Vagina (tissue), 2 donors: ENCODE data around the gene GJC1. TPM values are rescaled to one million over a fixed set of nuclear protein-coding genes. Genes with fewer than 3 reads are reported as not detected.

ENCODE experiments used
- DNase-seq, 2 donors: peaks; one replicate each; pipeline ENCODE4 v3.0.0-alpha.2; 2017; ENCODE audit errors: extremely low spot score in 2 of 2
- H3K27ac ChIP-seq: fragments of 200-600 bp; sonication (generic); one replicate; pipeline ENCODE4 v1.5.1; 2019
- H3K27me3 ChIP-seq: fragments of 200-600 bp; sonication (generic); one replicate; pipeline ENCODE4 v1.5.1; 2019
- H3K36me3 ChIP-seq, 2 donors: fragments of 200-600 bp; sonication (generic); one replicate each; pipeline ENCODE4 v1.5.1; 2017 to 2019
- H3K4me1 ChIP-seq: fragments of 200-600 bp; sonication (generic); one replicate; pipeline ENCODE4 v1.5.1; 2019
- H3K4me3 ChIP-seq, 2 donors: fragments of 200-600 bp; sonication (generic); 1 replicate in 1 of 2; 2 replicates in 1 of 2; pipeline ENCODE4 v1.5.1; 2016 to 2019
- H3K9me3 ChIP-seq: fragments of 200-600 bp; sonication (generic); one replicate; pipeline ENCODE4 v1.5.1; 2019
- POLR2A ChIP-seq, 2 donors: fragments of 450-650 bp; IDR thresholded peaks; one replicate each; pipeline ENCODE4 v1.6.1; 2017; ENCODE audit warnings: antibody characterized with exemption in 2 of 2, mild to moderate bottlenecking in 2 of 2, moderate library complexity in 2 of 2
- POLR2AphosphoS5 ChIP-seq, 2 donors: sonication (generic); formaldehyde crosslinking; IDR thresholded peaks; one replicate each; pipeline ENCODE4 v1.9.0; 2017; ENCODE audit warnings: antibody characterized with exemption in 2 of 2, mild to moderate bottlenecking in 2 of 2, low read depth in 1 of 2; ENCODE audit not compliant: insufficient read depth in 1 of 2
- intact Hi-C: fragments of 100-400 bp; cut with DNase I; formaldehyde crosslinking; loops from one replicate; pipeline ENCODE4 v1.15.1; 2023
- total RNA-seq: library from RNA; depleted of rRNA; stranded (reverse); fragments of >200 nt; gene quantifications from one replicate; pipeline ENCODE4 v1.2.3, GENCODE V29; 2016
- TF ChIP-seq, protein P1 (sequence below), 3 experiments: fragments of 450-650 bp in 2 of 3; fragments of 200-600 bp in 1 of 3; sonication (generic) in 1 of 3; IDR thresholded peaks; one replicate each; pipeline ENCODE4 v1.5.1; 2017 to 2019; ENCODE audit warnings: antibody characterized with exemption in 3 of 3, mild to moderate bottlenecking in 2 of 3, moderate library complexity in 2 of 3

GJC1 gene
- total RNA-seq, 1 donor from 2014 or later: 10.1 TPM

DNA sequence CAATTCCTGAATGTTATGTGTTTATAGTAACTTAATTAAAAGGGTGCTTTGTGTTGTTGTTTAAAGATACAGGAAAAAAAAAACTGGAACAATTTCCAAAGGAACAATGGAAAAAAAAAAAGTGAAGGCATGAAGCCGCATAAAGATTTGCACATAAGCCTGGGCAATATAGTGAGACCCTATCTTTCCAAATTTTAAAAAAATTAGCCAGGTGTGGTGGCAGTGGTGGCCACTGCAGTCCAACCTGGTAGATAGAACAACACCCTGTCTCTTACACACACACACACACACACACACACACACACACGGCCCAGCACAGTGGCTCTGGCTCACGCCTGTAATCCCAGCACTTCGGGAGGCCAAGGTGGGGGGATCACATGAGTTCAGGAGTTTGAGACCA lies 21.9 kb downstream of the GJC1 start:
- no peak overlapping the region for H3K4me3 ChIP-seq
- TF ChIP-seq POLR2A (IDR thresholded peaks at IDR 0.05): no peak
- TF ChIP-seq POLR2AphosphoS5 (IDR thresholded peaks at IDR 0.05; ENCODE audit: insufficient read depth in 1 of 2, low read depth in 1 of 2): no peak
- TF ChIP-seq, protein P1, sequence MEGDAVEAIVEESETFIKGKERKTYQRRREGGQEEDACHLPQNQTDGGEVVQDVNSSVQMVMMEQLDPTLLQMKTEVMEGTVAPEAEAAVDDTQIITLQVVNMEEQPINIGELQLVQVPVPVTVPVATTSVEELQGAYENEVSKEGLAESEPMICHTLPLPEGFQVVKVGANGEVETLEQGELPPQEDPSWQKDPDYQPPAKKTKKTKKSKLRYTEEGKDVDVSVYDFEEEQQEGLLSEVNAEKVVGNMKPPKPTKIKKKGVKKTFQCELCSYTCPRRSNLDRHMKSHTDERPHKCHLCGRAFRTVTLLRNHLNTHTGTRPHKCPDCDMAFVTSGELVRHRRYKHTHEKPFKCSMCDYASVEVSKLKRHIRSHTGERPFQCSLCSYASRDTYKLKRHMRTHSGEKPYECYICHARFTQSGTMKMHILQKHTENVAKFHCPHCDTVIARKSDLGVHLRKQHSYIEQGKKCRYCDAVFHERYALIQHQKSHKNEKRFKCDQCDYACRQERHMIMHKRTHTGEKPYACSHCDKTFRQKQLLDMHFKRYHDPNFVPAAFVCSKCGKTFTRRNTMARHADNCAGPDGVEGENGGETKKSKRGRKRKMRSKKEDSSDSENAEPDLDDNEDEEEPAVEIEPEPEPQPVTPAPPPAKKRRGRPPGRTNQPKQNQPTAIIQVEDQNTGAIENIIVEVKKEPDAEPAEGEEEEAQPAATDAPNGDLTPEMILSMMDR (IDR thresholded peaks at IDR 0.05): no peak
- DNase-seq: no peak
- no peak overlapping the region for H3K27ac ChIP-seq
- H3K4me1 ChIP-seq: peaks cover 5% of the 10 kb centered on the region
- peaks cover 0 to 10% of the 10 kb centered on the region in 2 donors for H3K36me3 ChIP-seq
- no peaks in the 10 kb centered on the region for H3K9me3 ChIP-seq
- intact Hi-C loops: no loop called here
- H3K27me3 ChIP-seq: no peaks in the 10 kb centered on the region

GRCh38 chr17:44807817-44808155 lies 22.3 kb downstream of the GJC1 start:
- Histone ChIP-seq H3K27ac (no peak overlapping the region), H3K4me1 (peaks cover 5% of the 10 kb centered on the region), H3K27me3 (no peaks in the 10 kb centered on the region), H3K9me3 (no peaks in the 10 kb centered on the region), H3K36me3 (peaks cover 0 to 10% of the 10 kb centered on the region in 2 donors), H3K4me3 (no peak overlapping the region)
- TF ChIP-seq POLR2A (IDR thresholded peaks at IDR 0.05): no peak
- TF ChIP-seq, protein P1 (IDR thresholded peaks at IDR 0.05): no peak
- intact Hi-C loops: no loop called here
- no peak for DNase-seq

- no peak overlapping the region for H3K27ac ChIP-seq
- TF ChIP-seq, protein P1 (IDR thresholded peaks at IDR 0.05): no peak
- TF ChIP-seq POLR2AphosphoS5 (IDR thresholded peaks at IDR 0.05; ENCODE audit: insufficient read depth in 1 of 2, low read depth in 1 of 2): no peak
- TF ChIP-seq POLR2A (IDR thresholded peaks at IDR 0.05): no peak
- intact Hi-C loops: no loop called here
- no peak for DNase-seq
- peaks cover 0 to 10% of the 10 kb centered on the region in 2 donors for H3K36me3 ChIP-seq
- H3K4me1 ChIP-seq: peaks cover 5% of the 10 kb centered on the region
- no peaks in the 10 kb centered on the region for H3K9me3 ChIP-seq
- no peaks in the 10 kb centered on the region for H3K27me3 ChIP-seq
- no peak overlapping the region for H3K4me3 ChIP-seq
These were observed 22.8 kb downstream of the GJC1 start for GRCh38 chr17:44807093-44807816.

GRCh38 chr17:44804302-44805089 lies 25.6 kb downstream of the GJC1 start:
- TF ChIP-seq POLR2AphosphoS5 (IDR thresholded peaks at IDR 0.05; ENCODE audit: insufficient read depth in 1 of 2, low read depth in 1 of 2) (peak in 1 of 2 donors; percentile 67), POLR2A (IDR thresholded peaks at IDR 0.05) (no peak)
- TF ChIP-seq, protein P1 (IDR thresholded peaks at IDR 0.05): no peak
- intact Hi-C loops: no loop called here
- Histone ChIP-seq H3K36me3 (peaks cover 0 to 10% of the 10 kb centered on the region in 2 donors), H3K9me3 (no peaks in the 10 kb centered on the region), H3K27ac (peak overlapping the region; percentile 54), H3K27me3 (no peaks in the 10 kb centered on the region), H3K4me1 (peaks cover 5% of the 10 kb centered on the region), H3K4me3 (no peak overlapping the region)
- no peak for DNase-seq

- Histone ChIP-seq H3K36me3 (peaks cover 0 to 10% of the 10 kb centered on the region in 2 donors), H3K4me1 (no peaks in the 10 kb centered on the region), H3K27ac (peak overlapping the region; percentile 19), H3K4me3 (no peak overlapping the region), H3K27me3 (no peaks in the 10 kb centered on the region), H3K9me3 (no peaks in the 10 kb centered on the region)
- TF ChIP-seq POLR2AphosphoS5 (IDR thresholded peaks at IDR 0.05; ENCODE audit: insufficient read depth in 1 of 2, low read depth in 1 of 2) (no peak), POLR2A (IDR thresholded peaks at IDR 0.05) (no peak)
- TF ChIP-seq, protein P1 (IDR thresholded peaks at IDR 0.05): no peak
- intact Hi-C loops: no loop called here
- DNase-seq: no peak
These were observed 28.2 kb downstream of the GJC1 start for GRCh38 chr17:44801880-44802279.
